ENCODE results near the gene RNF222.

GRCh38 chr17:8360260-8360659 lies 37.4 kb downstream of the RNF222 start:
- TF ChIP-seq CTCF (optimal IDR thresholded peaks at IDR 0.05 in 1 of 3, IDR thresholded peaks at IDR 0.05 in 1 of 3, conservative IDR thresholded peaks at IDR 0.05 in 1 of 3; ENCODE audit: extremely low read depth in 1 of 3, insufficient read depth in 2 of 3, low read length in 3 of 3) (no peak), EZH2 (IDR thresholded peaks at IDR 0.05; ENCODE audit: low read length) (no peak)
